ENCODE data around the gene SLC32A1.

- no peak for TF ChIP-seq POLR2A (IDR thresholded peaks at IDR 0.05)
- TF ChIP-seq CTCF (IDR thresholded peaks at IDR 0.05): no peak
These were observed 24.5 kb downstream of the SLC32A1 start for GRCh38 chr20:38748861-38749149.
